Stimulated activated naive CD8-positive, alpha-beta T cell treated with anti-CD3 and anti-CD28 coated beads, Interleukin-15, amount 100 ng/mL, for 72 hours (primary cell): ENCODE results near the gene SLC17A3.

Experiments used
- ATAC-seq: fragments of 150-1000 bp; cut with Tn5 transposase; 2 replicates; pipeline ENCODE4 v1.10.0; 2021; ENCODE audit warnings: mild to moderate bottlenecking, moderate library complexity
- DNase-seq, 2 donors: peaks; one replicate each; pipeline ENCODE4 v3.0.0; 2021 to 2022
- H3K27ac Mint-ChIP-seq, 2 donors: one replicate each; pipeline ENCODE4 v1.8.0; 2022; ENCODE audit warnings: mild to moderate bottlenecking in 2 of 2, mixed read lengths in 2 of 2, moderate library complexity in 2 of 2
- H3K27me3 Mint-ChIP-seq: one replicate; pipeline ENCODE4 v1.8.0; 2022; ENCODE audit warnings: mixed read lengths
- H3K4me1 Mint-ChIP-seq: one replicate; pipeline ENCODE4 v1.8.0; 2022; ENCODE audit warnings: mild to moderate bottlenecking, mixed read lengths
- H3K4me3 Mint-ChIP-seq, 2 donors: one replicate each; pipeline ENCODE4 v1.8.0; 2022; ENCODE audit warnings: mild to moderate bottlenecking in 2 of 2, mixed read lengths in 2 of 2, moderate library complexity in 1 of 2
- H3K9me3 Mint-ChIP-seq, 2 donors: one replicate each; pipeline ENCODE4 v1.8.0; 2022; ENCODE audit warnings: mixed read lengths in 2 of 2

The SLC17A3 gene, protein sequence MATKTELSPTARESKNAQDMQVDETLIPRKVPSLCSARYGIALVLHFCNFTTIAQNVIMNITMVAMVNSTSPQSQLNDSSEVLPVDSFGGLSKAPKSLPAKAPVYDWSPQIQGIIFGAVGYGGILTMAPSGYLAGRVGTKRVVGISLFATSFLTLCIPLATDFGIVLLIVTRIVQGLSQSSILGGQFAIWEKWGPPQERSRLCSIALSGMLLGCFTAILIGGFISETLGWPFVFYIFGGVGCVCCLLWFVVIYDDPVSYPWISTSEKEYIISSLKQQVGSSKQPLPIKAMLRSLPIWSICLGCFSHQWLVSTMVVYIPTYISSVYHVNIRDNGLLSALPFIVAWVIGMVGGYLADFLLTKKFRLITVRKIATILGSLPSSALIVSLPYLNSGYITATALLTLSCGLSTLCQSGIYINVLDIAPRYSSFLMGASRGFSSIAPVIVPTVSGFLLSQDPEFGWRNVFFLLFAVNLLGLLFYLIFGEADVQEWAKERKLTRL

GRCh38 chr6:25874118-25874517 is at the start of gene SLC17A3:
SLC17A3 (minus strand) TSS chr6:25874243; CDS start chr6:25868387, 5,856 bp downstream.
- Mint-ChIP-seq H3K4me1 (peaks cover 22% of the 10 kb centered on the region), H3K27me3 (no peaks in the 10 kb centered on the region), H3K9me3 (no peaks in the 10 kb centered on the region), H3K4me3 (no peak within 1 kb of the TSS), H3K27ac (no peak within 1 kb of the TSS)
- DNase-seq = no peak
- ATAC-seq = no peak

DNA sequence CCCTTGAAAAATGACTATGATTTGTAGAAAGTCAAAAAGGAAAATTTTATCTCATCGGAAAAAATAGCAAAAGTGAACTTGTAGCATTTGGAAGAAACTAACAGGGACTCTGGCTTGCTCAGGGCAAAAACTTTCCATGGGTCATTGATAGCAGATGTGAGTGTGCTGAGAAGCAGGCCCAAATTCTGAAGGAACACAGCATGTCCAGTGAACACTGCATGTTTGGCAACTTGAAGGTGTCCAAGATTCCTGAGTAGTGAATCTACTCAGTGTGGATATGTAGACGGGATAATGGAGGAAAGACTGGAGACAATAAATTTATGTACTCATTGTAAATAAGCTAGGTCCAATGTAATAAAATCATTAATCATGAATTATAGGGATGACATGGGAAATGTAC is 48.3 kb upstream of the SLC17A3 start:
- Mint-ChIP-seq H3K27ac (no peak overlapping the region), H3K4me3 (no peak overlapping the region), H3K4me1 (peaks cover 14% of the 10 kb centered on the region), H3K27me3 (peaks cover 7% of the 10 kb centered on the region), H3K9me3 (peaks cover 8 to 9% of the 10 kb centered on the region in 2 donors)
- DNase-seq = no peak
- no peak for ATAC-seq

GRCh38 chr6:25921525-25922203 is 47.6 kb upstream of the SLC17A3 start:
- no peak for DNase-seq
- no peak for ATAC-seq
- Mint-ChIP-seq H3K4me1 (peaks cover 14% of the 10 kb centered on the region), H3K27me3 (peaks cover 7% of the 10 kb centered on the region), H3K4me3 (no peak overlapping the region), H3K27ac (no peak overlapping the region), H3K9me3 (peaks cover 8 to 9% of the 10 kb centered on the region in 2 donors)

DNA sequence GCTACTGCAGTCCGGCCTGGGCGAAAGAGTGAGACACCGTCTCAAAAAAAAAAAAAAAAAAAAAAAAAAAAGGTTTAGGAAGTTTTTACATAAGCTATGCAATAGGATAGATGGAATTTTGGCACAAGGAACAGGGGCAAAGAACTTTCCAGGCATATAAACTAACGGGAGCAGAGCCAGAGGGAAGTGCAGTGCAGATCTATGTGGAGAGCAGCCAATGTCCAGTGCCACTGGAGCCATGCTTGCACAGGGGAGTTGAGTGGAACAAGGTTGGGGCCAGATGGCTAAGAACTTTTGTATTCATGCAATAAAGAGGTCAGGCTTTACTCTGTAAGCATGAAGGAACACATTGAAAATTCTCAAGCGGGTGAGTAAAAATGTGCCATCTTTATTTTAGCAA is 45.6 kb upstream of the SLC17A3 start:
- DNase-seq (no peak), ATAC-seq (no peak)
- no peak overlapping the region for H3K4me3 Mint-ChIP-seq
- H3K27ac Mint-ChIP-seq = no peak overlapping the region
- H3K4me1 Mint-ChIP-seq = peaks cover 14% of the 10 kb centered on the region
- peaks cover 7% of the 10 kb centered on the region for H3K27me3 Mint-ChIP-seq
- H3K9me3 Mint-ChIP-seq = peaks cover 8 to 9% of the 10 kb centered on the region in 2 donors

- no peak for DNase-seq
- Mint-ChIP-seq H3K4me1 (peaks cover 14% of the 10 kb centered on the region), H3K27me3 (peaks cover 7% of the 10 kb centered on the region), H3K4me3 (no peak overlapping the region), H3K27ac (no peak overlapping the region), H3K9me3 (peaks cover 8 to 9% of the 10 kb centered on the region in 2 donors)
- no peak for ATAC-seq
Measured at GRCh38 chr6:25918083-25918683, 44.1 kb upstream of the SLC17A3 start.

- no peak for ATAC-seq
- Mint-ChIP-seq H3K9me3 (peaks cover 8 to 9% of the 10 kb centered on the region in 2 donors), H3K4me1 (peaks cover 15% of the 10 kb centered on the region), H3K4me3 (no peak overlapping the region), H3K27ac (no peak overlapping the region), H3K27me3 (peaks cover 7% of the 10 kb centered on the region)
- no peak for DNase-seq
Measured at GRCh38 chr6:25916789-25917490, 42.9 kb upstream of the SLC17A3 start.

DNA sequence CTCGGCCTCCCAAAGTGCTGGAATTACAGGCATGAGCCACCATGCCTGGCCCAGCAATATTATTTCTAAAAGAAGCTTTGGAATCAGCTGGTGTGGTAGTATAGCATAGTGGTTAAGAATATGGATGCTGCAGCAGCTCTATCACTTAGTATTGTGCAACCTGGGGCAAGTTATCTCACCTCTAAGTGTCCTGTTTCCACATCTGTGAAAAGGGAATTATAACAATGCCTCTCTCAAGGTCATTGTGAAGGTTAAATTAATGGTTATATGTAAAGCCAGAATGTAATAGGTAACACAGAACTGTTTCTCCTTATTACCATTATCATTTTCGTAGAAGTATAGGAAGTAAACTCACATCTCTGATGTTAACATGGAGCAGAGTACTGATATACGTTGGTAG is 42.3 kb upstream of the SLC17A3 start:
- no peak for DNase-seq
- Mint-ChIP-seq H3K4me3 (no peak overlapping the region), H3K4me1 (peaks cover 20% of the 10 kb centered on the region), H3K9me3 (peaks cover 8 to 9% of the 10 kb centered on the region in 2 donors), H3K27ac (no peak overlapping the region), H3K27me3 (peaks cover 7% of the 10 kb centered on the region)
- ATAC-seq = no peak

- peaks cover 8 to 9% of the 10 kb centered on the region in 2 donors for H3K9me3 Mint-ChIP-seq
- no peak overlapping the region for H3K4me3 Mint-ChIP-seq
- ATAC-seq = no peak
- no peak overlapping the region for H3K27ac Mint-ChIP-seq
- no peak for DNase-seq
- H3K4me1 Mint-ChIP-seq = peaks cover 20% of the 10 kb centered on the region
- no peaks in the 10 kb centered on the region for H3K27me3 Mint-ChIP-seq
Measured at GRCh38 chr6:25913741-25914140, 39.7 kb upstream of the SLC17A3 start.

- ATAC-seq (no peak), DNase-seq (no peak)
- no peaks in the 10 kb centered on the region for H3K27me3 Mint-ChIP-seq
- H3K4me1 Mint-ChIP-seq = peaks cover 6% of the 10 kb centered on the region
- H3K4me3 Mint-ChIP-seq = no peak overlapping the region
- no peaks in the 10 kb centered on the region for H3K9me3 Mint-ChIP-seq
- peak overlapping the region in 1 of 2 donors; percentile 29 for H3K27ac Mint-ChIP-seq
Measured at GRCh38 chr6:25911351-25911750, 37.3 kb upstream of the SLC17A3 start.

DNA sequence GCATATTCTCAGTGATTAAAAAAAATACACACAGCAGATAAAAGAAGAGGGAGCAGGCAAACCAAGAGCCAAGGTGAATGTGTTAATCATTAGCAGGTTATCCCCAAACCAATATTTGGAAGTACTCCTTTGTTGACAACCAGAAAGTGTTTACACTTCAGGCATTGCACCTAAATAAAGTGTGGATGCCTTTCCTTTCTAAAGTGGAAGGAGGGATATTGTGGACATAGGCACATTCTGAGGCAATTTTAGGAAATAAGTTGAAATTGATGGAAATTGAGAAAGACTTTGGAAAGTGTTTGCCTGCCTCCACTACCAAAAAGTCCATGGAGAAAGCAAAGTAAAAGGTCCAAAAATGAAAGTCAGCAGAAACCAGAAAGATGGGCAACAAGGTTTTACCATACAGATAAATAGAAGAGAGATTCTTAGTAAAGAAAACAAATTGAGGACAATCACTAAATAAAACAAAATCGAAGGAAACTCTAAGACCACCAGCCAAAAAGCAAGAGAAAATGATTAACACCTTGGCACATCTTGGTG is 33.5 kb upstream of the SLC17A3 start:
- Mint-ChIP-seq H3K27ac (no peak overlapping the region), H3K9me3 (no peaks in the 10 kb centered on the region), H3K27me3 (peaks cover 7% of the 10 kb centered on the region), H3K4me1 (peaks cover 6% of the 10 kb centered on the region), H3K4me3 (no peak overlapping the region)
- ATAC-seq (no peak), DNase-seq (no peak)

DNA sequence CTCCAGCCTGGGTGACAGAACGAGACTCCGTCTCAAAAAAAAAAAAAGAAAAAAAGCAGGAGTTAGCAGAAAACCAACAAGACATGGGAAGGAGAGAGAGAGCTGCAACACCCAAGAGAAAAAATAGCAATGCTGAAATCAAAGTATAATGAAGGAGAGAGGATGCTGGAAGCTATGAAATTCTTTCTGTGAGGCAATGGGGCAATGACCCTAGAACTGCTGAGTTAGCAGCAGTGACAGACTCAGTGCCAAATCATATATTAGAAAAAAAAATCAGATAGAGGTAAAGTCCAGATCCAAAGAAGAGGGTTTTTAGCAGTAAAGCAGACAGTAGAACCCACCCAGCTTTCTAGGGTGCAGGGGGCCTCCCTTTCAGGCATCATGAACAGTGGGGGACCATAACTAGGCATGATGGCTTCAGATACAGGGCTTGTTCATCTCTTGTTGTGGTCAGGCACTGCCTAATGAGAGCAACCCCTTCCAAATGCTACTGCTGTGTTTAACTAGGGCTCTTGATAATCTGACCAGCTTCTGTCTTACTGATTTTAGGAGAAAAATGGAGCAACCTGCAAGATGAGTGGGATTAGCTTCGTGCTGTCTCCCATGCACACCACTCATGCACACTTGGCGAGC is 29.5 kb upstream of the SLC17A3 start:
- ATAC-seq (no peak), DNase-seq (no peak)
- Mint-ChIP-seq H3K4me3 (no peak overlapping the region), H3K27me3 (peaks cover 7% of the 10 kb centered on the region), H3K4me1 (peaks cover 6% of the 10 kb centered on the region), H3K27ac (no peak overlapping the region), H3K9me3 (no peaks in the 10 kb centered on the region)

DNA sequence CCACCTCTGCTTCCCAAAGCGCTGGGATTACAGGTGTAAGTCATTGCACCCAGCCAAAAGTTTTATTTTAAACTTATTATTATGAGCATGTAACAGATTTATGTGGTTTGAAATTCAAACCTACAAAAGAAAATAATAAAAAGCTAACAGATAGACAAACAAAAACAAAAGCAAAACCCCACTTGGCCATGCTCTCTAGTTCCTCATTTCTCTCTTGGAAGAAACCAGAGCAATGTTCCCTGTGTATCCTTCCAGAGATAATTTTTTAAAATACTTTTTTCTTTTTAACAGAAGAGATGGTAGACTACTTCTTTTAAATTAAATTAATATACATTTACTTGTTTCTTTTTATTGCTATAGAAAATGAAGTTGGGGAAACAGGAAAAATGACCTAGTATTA is 28.0 kb upstream of the SLC17A3 start:
- no peak overlapping the region for H3K4me3 Mint-ChIP-seq
- H3K4me1 Mint-ChIP-seq = peaks cover 6% of the 10 kb centered on the region
- no peak for ATAC-seq
- H3K9me3 Mint-ChIP-seq = no peaks in the 10 kb centered on the region
- no peak for DNase-seq
- H3K27ac Mint-ChIP-seq = no peak overlapping the region
- peaks cover 7% of the 10 kb centered on the region for H3K27me3 Mint-ChIP-seq

DNA sequence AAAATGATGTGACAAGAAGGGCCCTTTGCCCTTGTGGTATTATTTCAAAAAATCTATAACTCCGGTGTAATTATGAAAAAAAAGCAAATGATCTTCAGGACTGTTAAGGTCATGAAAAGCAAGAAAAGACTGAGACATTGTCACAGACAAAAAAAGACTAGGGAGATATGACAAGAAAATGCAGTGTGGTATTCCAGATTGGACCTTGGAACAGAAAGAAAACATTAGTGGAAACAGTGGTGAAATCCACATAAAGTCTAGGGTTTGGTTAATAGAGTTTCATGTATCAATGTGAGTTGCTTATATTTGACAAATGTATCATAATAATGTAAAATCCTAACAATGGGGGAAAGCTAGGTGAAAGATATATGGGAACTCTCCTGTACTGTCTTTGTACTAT is 26.8 kb upstream of the SLC17A3 start:
- ATAC-seq = no peak
- no peak overlapping the region for H3K4me3 Mint-ChIP-seq
- DNase-seq = no peak
- no peaks in the 10 kb centered on the region for H3K9me3 Mint-ChIP-seq
- no peak overlapping the region for H3K27ac Mint-ChIP-seq
- H3K4me1 Mint-ChIP-seq = peaks cover 6% of the 10 kb centered on the region
- peaks cover 7% of the 10 kb centered on the region for H3K27me3 Mint-ChIP-seq

DNA sequence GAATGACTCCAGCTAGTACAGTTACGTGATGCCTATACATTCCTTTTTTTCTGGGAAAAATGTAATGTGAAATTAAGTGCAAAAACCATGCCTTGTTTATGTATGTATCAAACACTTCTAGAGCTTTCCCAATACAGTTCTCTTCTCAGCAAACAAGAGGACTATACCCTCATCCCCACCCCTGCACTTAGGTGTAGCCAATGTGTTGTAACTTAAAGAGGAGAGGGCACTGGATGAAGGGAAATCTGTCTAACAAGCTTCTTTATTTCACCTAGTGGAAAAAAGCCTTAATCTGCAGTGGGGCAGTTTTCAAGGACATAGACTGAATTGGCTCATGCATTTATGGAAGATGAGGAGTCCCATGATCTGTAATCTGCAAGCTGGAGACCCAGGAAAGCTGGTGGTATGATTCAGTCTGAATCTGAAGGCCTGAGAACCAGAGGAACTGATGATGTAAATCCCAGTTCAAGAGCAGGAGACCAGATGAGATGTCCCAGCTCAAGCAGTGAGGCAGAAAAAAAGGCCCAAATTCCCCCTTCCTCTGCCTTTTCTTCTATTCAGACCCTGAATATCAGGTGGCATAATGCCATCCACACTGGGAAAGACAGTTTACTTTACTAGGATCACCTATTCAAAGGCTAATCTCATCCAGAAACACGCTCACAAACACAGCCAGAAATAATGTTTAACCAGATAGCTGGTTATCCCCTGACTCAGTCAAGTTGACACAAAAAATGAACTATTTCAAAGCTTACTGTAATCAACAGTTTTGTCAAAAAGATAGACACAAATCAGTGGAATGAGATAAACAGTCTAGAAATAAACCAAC is 25.8 kb upstream of the SLC17A3 start:
- peaks cover 7% of the 10 kb centered on the region for H3K27me3 Mint-ChIP-seq
- no peak for DNase-seq

More for the DNA sequence above, 25.8 kb upstream of the SLC17A3 start:
- Mint-ChIP-seq H3K4me1 (peaks cover 6% of the 10 kb centered on the region), H3K27ac (no peak overlapping the region), H3K4me3 (no peak overlapping the region), H3K9me3 (no peaks in the 10 kb centered on the region)
- ATAC-seq = no peak
